Measurements from ENCODE around the gene SIM2. TPM values are rescaled to one million over a fixed set of nuclear protein-coding genes. Genes with fewer than 3 reads are reported as not detected.

SIM2 gene
- total RNA-seq, 4 donors from 2014 or later: 20.3 to 49.4 (median 29.9) TPM

DNA sequence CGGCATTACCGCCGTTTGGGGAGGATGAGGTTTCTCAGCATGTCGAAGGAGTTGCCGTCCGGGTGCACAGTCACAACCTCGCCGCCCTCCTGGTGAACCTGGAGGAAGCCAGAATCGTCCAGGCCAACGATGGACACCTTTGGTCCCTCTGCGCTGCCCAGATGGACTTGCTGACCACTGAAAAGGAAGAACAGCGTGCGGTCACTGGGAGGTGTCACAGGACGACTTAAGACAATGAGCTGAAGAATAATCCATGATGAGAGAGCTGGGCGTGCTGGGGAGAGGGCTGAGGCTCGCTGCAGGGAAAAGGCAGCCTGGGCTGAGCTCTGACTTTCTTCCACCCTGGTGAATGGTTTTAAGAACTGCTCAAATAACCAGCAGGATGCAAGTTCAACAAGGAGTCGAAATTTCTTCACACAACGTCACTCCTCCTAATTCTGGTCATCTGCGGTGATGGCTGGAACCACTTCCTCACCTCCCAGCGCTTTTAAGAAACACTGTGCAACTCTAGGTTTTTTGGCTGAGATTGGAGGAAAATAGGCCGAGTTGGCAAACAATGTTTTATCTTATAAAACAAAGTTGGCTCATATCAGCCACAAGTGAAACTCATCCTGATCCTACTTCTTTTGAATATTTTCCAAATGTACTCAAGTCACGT is 55.5 kb downstream of the SIM2 start:
- Histone ChIP-seq H3K27me3 (no peaks in the 10 kb centered on the region), H3K36me3 (peaks cover 0 to 34% (median 0%) of the 10 kb centered on the region in 3 donors), H3K4me3 (no peak overlapping the region), H3K27ac (no peak overlapping the region), H3K9me3 (no peaks in the 10 kb centered on the region), H3K4me1 (peaks cover 0 to 4% (median 0%) of the 10 kb centered on the region in 3 donors)
- 76 to 81% methylated on average over 11 to 21 of the region's 22 CpGs for WGBS, 2 donors
- TF ChIP-seq, protein P1, sequence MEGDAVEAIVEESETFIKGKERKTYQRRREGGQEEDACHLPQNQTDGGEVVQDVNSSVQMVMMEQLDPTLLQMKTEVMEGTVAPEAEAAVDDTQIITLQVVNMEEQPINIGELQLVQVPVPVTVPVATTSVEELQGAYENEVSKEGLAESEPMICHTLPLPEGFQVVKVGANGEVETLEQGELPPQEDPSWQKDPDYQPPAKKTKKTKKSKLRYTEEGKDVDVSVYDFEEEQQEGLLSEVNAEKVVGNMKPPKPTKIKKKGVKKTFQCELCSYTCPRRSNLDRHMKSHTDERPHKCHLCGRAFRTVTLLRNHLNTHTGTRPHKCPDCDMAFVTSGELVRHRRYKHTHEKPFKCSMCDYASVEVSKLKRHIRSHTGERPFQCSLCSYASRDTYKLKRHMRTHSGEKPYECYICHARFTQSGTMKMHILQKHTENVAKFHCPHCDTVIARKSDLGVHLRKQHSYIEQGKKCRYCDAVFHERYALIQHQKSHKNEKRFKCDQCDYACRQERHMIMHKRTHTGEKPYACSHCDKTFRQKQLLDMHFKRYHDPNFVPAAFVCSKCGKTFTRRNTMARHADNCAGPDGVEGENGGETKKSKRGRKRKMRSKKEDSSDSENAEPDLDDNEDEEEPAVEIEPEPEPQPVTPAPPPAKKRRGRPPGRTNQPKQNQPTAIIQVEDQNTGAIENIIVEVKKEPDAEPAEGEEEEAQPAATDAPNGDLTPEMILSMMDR (IDR thresholded peaks at IDR 0.05): no peak
- no peak for TF ChIP-seq POLR2A (IDR thresholded peaks at IDR 0.05)
- intact Hi-C loops (cut with DNase I): no loop called here
- DNase-seq: no peak

DNA sequence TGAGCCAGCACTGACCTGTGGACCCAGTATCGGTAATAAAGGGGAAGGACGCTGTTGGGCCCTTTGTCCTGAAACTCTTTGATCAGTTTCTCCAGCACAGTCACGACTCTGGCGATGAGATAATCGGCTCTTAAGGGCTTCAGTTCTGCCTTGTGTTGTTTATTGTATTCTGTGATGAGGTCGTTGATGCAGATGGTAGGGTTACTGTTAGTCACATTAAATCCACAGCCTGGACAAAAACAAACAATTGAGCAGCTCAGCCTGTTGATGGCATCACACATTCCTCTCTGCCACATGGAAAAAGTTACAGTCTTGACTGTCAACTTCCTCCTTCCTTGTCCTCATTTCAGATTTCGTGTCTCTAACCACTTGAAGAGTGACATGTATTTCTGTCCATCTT is 57.6 kb downstream of the SIM2 start:
- Histone ChIP-seq H3K36me3 (peaks cover 0 to 39% (median 0%) of the 10 kb centered on the region in 3 donors), H3K4me1 (no peaks in the 10 kb centered on the region), H3K9me3 (no peaks in the 10 kb centered on the region), H3K27ac (no peak overlapping the region), H3K4me3 (no peak overlapping the region), H3K27me3 (no peaks in the 10 kb centered on the region)
- intact Hi-C loops (cut with DNase I): no loop called here
- no peak for DNase-seq
- 71 to 80% methylated on average over 7 of the region's 7 CpGs for WGBS, 2 donors
- no peak for TF ChIP-seq POLR2A (IDR thresholded peaks at IDR 0.05)
- TF ChIP-seq, protein P1 (IDR thresholded peaks at IDR 0.05): no peak

DNA sequence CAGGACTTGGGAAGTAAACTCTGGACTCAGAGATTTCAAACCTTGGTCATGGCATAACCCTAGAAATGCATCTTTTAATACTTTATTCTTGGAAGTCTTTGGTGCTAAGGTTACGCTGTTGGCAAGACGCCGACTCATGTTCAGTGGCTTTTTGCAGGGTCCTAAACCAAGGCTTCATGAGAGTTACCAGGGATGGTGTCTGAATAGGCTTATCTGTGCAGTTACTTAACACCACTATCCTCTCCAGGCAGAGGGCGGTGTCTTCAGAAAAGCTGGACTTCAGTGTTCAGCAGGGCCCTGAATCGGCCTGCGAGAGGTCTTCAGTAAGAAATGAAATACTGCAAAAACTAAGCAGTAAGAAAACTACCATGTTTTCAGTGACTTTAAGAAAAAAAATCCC is 58.3 kb downstream of the SIM2 start:
- TF ChIP-seq POLR2A (IDR thresholded peaks at IDR 0.05): no peak
- TF ChIP-seq, protein P1 (IDR thresholded peaks at IDR 0.05): no peak
- WGBS, 2 donors: 94 to 96% methylated on average over 6 of the region's 6 CpGs
- intact Hi-C loops (cut with DNase I): no loop called here

DNA sequence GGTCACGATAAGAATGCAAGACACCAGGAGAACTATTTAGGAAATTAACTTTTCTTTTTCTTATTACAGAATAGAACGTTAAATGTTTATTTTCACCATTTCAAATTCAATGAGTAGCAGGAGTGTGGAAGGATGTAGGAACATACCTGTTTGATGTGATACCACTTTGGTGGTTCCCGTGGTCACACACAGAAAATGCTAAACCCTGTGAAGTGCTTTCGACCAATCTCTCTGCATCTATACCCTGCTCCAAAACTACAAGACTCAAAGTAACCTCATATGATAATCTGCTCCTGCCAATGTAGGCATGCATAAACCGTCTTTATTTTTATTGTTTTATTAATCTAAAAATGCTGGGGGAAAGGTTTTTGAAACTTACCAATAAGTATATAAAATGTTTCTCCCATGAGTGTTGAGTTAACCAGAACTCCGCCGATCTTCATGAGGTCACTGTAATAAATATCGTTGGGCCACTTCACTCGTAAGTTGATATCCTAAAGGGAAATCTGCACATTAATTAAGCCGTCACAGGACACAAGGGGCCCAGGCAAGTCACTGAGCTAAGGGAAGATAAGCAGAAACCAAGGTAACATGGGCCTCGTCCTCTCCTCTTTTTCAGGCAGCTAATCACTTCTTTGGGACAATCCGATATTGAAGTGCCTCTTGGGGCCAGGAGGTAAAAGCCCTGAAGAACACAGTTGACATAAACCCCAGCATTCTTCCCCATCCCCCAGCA is 60.6 kb downstream of the SIM2 start:
- no peaks in the 10 kb centered on the region for H3K27me3 ChIP-seq
- no peaks in the 10 kb centered on the region for H3K9me3 ChIP-seq
- H3K4me3 ChIP-seq: no peak overlapping the region
- H3K4me1 ChIP-seq: peaks cover 0 to 2% (median 0%) of the 10 kb centered on the region in 3 donors
- 75 to 80% methylated on average over 11 to 12 of the region's 12 CpGs for WGBS, 2 donors
- no peak for DNase-seq
- intact Hi-C loops (cut with DNase I): no loop called here
- peaks cover 0 to 39% (median 0%) of the 10 kb centered on the region in 3 donors for H3K36me3 ChIP-seq
- TF ChIP-seq, protein P1 (IDR thresholded peaks at IDR 0.05): no peak
- TF ChIP-seq POLR2A (IDR thresholded peaks at IDR 0.05): no peak
- H3K27ac ChIP-seq: no peak overlapping the region

More for the DNA sequence above, 58.3 kb downstream of the SIM2 start:
- no peak overlapping the region for H3K27ac ChIP-seq
- DNase-seq: no peak
- no peaks in the 10 kb centered on the region for H3K27me3 ChIP-seq
- no peak overlapping the region for H3K4me3 ChIP-seq
- peaks cover 0 to 39% (median 0%) of the 10 kb centered on the region in 3 donors for H3K36me3 ChIP-seq
- H3K9me3 ChIP-seq: no peaks in the 10 kb centered on the region
- H3K4me1 ChIP-seq: no peaks in the 10 kb centered on the region

DNA sequence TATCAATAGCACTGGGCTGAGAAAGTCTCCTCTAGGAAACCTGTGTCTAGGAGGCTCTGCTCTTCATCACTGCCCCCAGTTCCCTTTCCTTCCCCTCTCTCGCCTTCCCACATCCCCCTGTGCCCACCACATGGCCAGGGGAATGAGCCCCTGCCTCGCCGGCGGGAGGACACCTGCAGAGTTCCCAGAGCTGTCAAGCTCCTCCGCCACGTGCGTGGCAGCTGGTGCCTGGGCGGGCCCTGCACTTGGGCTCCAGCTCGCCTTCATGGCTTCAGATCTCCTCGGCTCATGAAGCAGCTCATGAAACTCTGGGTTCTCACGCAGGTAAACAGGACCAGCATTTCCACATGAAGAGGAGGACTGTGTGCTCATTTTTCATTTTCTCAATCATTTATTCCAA is 62.8 kb downstream of the SIM2 start:
- 80 to 90% methylated on average over 3 to 8 of the region's 11 CpGs for WGBS, 2 donors
- peaks cover 0 to 25% (median 0%) of the 10 kb centered on the region in 3 donors for H3K36me3 ChIP-seq
- intact Hi-C loops (cut with DNase I): no loop called here
- TF ChIP-seq, protein P1 (IDR thresholded peaks at IDR 0.05): no peak
- no peak for TF ChIP-seq POLR2A (IDR thresholded peaks at IDR 0.05)
- H3K27ac ChIP-seq: no peak overlapping the region
- no peaks in the 10 kb centered on the region for H3K27me3 ChIP-seq
- H3K4me1 ChIP-seq: peaks cover 0 to 21% (median 5%) of the 10 kb centered on the region in 3 donors
- H3K4me3 ChIP-seq: no peak overlapping the region
- DNase-seq: no peak
- no peaks in the 10 kb centered on the region for H3K9me3 ChIP-seq
